K562 (cell line): Measurements from ENCODE around the gene ZNRF2. TPM values are rescaled to one million over a fixed set of nuclear protein-coding genes. Genes with fewer than 3 reads are reported as not detected.

ENCODE experiments used
- ATAC-seq: fragments of 200-7000 bp; cut with Tn5 transposase; 3 replicates; pipeline ENCODE4 v1.9.1; 2020; ENCODE audit warnings: moderate library complexity
- BruUV-seq: library from RNA; stranded (reverse); fragments of 400-500 nt; replicated peaks from 2 replicates; lab custom pipeline; 2021; lab: Mats Ljungman, UMichigan
- CTCF ChIA-PET: fragments of 300-600 bp; formaldehyde crosslinking; extraction: SDS; loops from one replicate; lab custom pipeline; 2021; ENCODE audit warnings: low intra/inter-chr PET ratio; lab: Yijun Ruan, JAX
- POLR2A ChIA-PET: fragments of 300-600, 350-650 bp; sonication (Branson Sonifier 250); formaldehyde crosslinking; extraction: SDS; loops from one replicate; lab custom pipeline; 2021; ENCODE audit warnings: antibody characterized with exemption, inconsistent platforms; lab: Yijun Ruan, JAX
- DNase-seq, 4 experiments: peaks; one replicate each; pipeline versions ENCODE4 v3.0.0 to v3.0.0-alpha.2; 2011 to 2018; ENCODE audit warnings: low spot score in 3 of 4, mixed read lengths in 3 of 4; ENCODE audit errors: extremely low read depth in 1 of 4
- FAIRE-seq: peaks from 2 replicates; lab custom pipeline; 2011; peaks lifted over from hg19 to GRCh38; lab: Jason Lieb, UNC
- H2AFZ ChIP-seq: 2 replicates; pipeline ENCODE4 v1.6.0; 2011; ENCODE audit warnings: low read depth, low read length, control low read depth, inconsistent platforms
- H3K27ac ChIP-seq: fragments of 200-600 bp; 3 replicates; pipeline ENCODE4 v1.8.0; 2011; ENCODE audit warnings: low read depth, mild to moderate bottlenecking, control low read depth, inconsistent platforms, low read length, moderate library complexity, mixed read lengths; ENCODE audit errors: extremely low read depth
- H3K27me3 ChIP-seq, 2 experiments: fragments of 300-600 bp in 1 of 2; 2 replicates in 1 of 2; 3 replicates in 1 of 2; pipeline versions ENCODE4 v1.6.0 to v1.8.0; 2011; ENCODE audit warnings: inconsistent platforms in 2 of 2, low read length in 2 of 2, mild to moderate bottlenecking in 1 of 2, mixed read lengths in 1 of 2, moderate library complexity in 1 of 2; ENCODE audit not compliant: control insufficient read depth in 2 of 2, insufficient read depth in 2 of 2
- H3K36me3 ChIP-seq: fragments of 300-600 bp; 3 replicates; pipeline ENCODE4 v1.8.0; 2011; ENCODE audit warnings: mild to moderate bottlenecking, low read length, inconsistent platforms; ENCODE audit not compliant: control insufficient read depth, insufficient read depth
- H3K4me1 ChIP-seq, 2 experiments: fragments of 200-600 bp in 1 of 2; replicated peaks in 1 of 2; 2 replicates in 1 of 2; 3 replicates in 1 of 2; pipeline versions ENCODE4 v1.5.1 to v1.8.0; 2011; ENCODE audit warnings: inconsistent platforms in 2 of 2, low read length in 2 of 2, mild to moderate bottlenecking in 1 of 2, mixed read lengths in 1 of 2, moderate library complexity in 1 of 2; ENCODE audit not compliant: control insufficient read depth in 2 of 2, insufficient read depth in 2 of 2
- H3K4me2 ChIP-seq: 2 replicates; pipeline ENCODE4 v1.6.1; 2011; ENCODE audit warnings: low read length, control low read depth, inconsistent platforms, mixed read lengths; ENCODE audit not compliant: insufficient read depth
- H3K4me3 ChIP-seq: fragments of 200-600 bp; sonication (generic), shearing (Covaris generic); 2 replicates; pipeline ENCODE4 v1.5.1; 2016; ENCODE audit warnings: control low read depth, inconsistent platforms
- H3K79me2 ChIP-seq: fragments of 200-600 bp; 3 replicates; pipeline ENCODE4 v1.8.0; 2011; ENCODE audit warnings: low read length, inconsistent platforms; ENCODE audit not compliant: control insufficient read depth, insufficient read depth
- H3K9ac ChIP-seq, 2 experiments: 2 replicates each; pipeline versions ENCODE4 v1.6.0 to v1.6.1; 2011; ENCODE audit warnings: low read depth in 2 of 2, low read length in 2 of 2, control low read depth in 1 of 2, inconsistent platforms in 1 of 2, mild to moderate bottlenecking in 1 of 2, mixed read lengths in 1 of 2; ENCODE audit not compliant: insufficient read depth in 1 of 2
- H3K9me1 ChIP-seq: one replicate; pipeline ENCODE4 v1.6.0; 2011; ENCODE audit warnings: inconsistent platforms, mild to moderate bottlenecking, low read length, moderate library complexity; ENCODE audit not compliant: control insufficient read depth, insufficient read depth
- H3K9me3 ChIP-seq: replicated peaks from 2 replicates; pipeline ENCODE4 v1.5.1; 2011; ENCODE audit warnings: low read depth, low read length, inconsistent platforms; ENCODE audit not compliant: control insufficient read depth, insufficient read depth
- H4K20me1 ChIP-seq: replicated peaks from 2 replicates; pipeline ENCODE4 v1.6.1; 2011; ENCODE audit warnings: low read length, inconsistent platforms, mixed read lengths; ENCODE audit not compliant: control insufficient read depth, insufficient read depth
- CREB3 ChIP-seq: fragments of 450-650 bp; conservative IDR thresholded peaks from 2 replicates; pipeline ENCODE4 v1.6.1; 2016; ENCODE audit warnings: missing genetic modification characterization, low read depth, mild to moderate bottlenecking, missing compliant biosample characterization, moderate library complexity
- EHMT2 ChIP-seq: fragments of 450-650 bp; IDR thresholded peaks from 2 replicates; pipeline ENCODE4 v1.6.1; 2018; ENCODE audit warnings: antibody characterized with exemption
- GTF3C2 ChIP-seq: IDR thresholded peaks from 3 replicates; pipeline ENCODE4 v1.6.1; 2011; ENCODE audit warnings: borderline replicate concordance, mild to moderate bottlenecking, moderate library complexity; ENCODE audit not compliant: insufficient read length; ENCODE audit errors: extremely low read depth
- MNT ChIP-seq, 2 experiments: fragments of 450-650 bp; conservative IDR thresholded peaks; 2 replicates each; pipeline ENCODE4 v1.6.1; 2017; ENCODE audit warnings: mild to moderate bottlenecking in 2 of 2, moderate library complexity in 2 of 2
- TRIM24 ChIP-seq, 2 experiments: fragments of 450-650 bp; IDR thresholded peaks; 2 replicates each; pipeline ENCODE4 v1.6.1; 2016
- ZNF146 ChIP-seq: IDR thresholded peaks from one replicate; pipeline ENCODE4 v1.6.1; 2018; ENCODE audit warnings: missing compliant biosample characterization; ENCODE audit not compliant: unreplicated experiment
- ZNF280A ChIP-seq: fragments of 450-650 bp; IDR thresholded peaks from 2 replicates; pipeline ENCODE4 v1.6.1; 2018; ENCODE audit warnings: mild to moderate bottlenecking, low read depth; ENCODE audit not compliant: partially characterized antibody
- ZNF282 ChIP-seq: sonication (generic); formaldehyde crosslinking; IDR thresholded peaks from 2 replicates; pipeline ENCODE4 v1.8.1; 2023; ENCODE audit warnings: missing genetic modification reagents
- ZNF41 ChIP-seq: fragments of 250-450 bp; sonication (Bioruptor Pico); conservative IDR thresholded peaks from 2 replicates; pipeline ENCODE4 v1.4.0; 2020; ENCODE audit warnings: mild to moderate bottlenecking
- ZNF507 ChIP-seq: conservative IDR thresholded peaks from 2 replicates; pipeline ENCODE4 v1.6.1; 2017; ENCODE audit warnings: missing genetic modification characterization, missing compliant biosample characterization
- WGBS: fragments of 100-300 bp; shearing (Covaris generic); methylation state at CpG from one replicate; pipeline ENCODE4 v1.1.6; 2016; ENCODE audit warnings: low coverage, mixed read lengths; ENCODE audit not compliant: insufficient coverage; ENCODE audit errors: missing lambda C conversion rate; 5-methylcytosine and 5-hydroxymethylcytosine counted together
- in situ Hi-C: fragments of 300-500 bp; cut with MboI; formaldehyde crosslinking; loops from 4 replicates; pipeline ENCODE4 v1.15.0; 2018; ENCODE audit warnings: inconsistent platforms, mixed read lengths
- intact Hi-C: fragments of 100-400 bp; cut with micrococcal nuclease; formaldehyde crosslinking; loops from 2 replicates; pipeline ENCODE4 v1.14.2; 2022
- polyA plus RNA-seq, 8 experiments: library from polyadenylated mRNA; depleted of rRNA in 4 of 8; stranded (reverse) in 5 of 8; unstranded in 3 of 8; fragments of >200 nt; fragmentation: Nextera tagmentation in 2 of 8; fragmentation: Illumina TruSeq in 1 of 8; extraction: Ambion mirVana in 2 of 8; extraction: Trizol in 1 of 8; gene quantifications; 2 replicates each; pipeline versions ENCODE4 v1.2.1 to v1.2.3, GENCODE V29; 2011 to 2014; ENCODE audit warnings: inconsistent platforms in 1 of 8, missing spikeins in 1 of 8
- total RNA-seq, 7 experiments: library from RNA; depleted of rRNA in 6 of 7; stranded (reverse); fragments of >200 nt in 6 of 7; fragmentation: Illumina TruSeq in 2 of 7; extraction: Trizol in 2 of 7; gene quantifications; 2 replicates each; pipeline versions ENCODE4 v1.2.1 to v1.2.3, GENCODE V29; 2011 to 2021; ENCODE audit warnings: low replicate concordance in 1 of 7

The ZNRF2 gene
- total and polyA plus RNA-seq, 9 of the 15 experiments (the other 6 are each of a cell fraction or from before 2014, with no cell fraction given), result 1.1 to 13.9 (median 5.5) TPM

GRCh38 chr7:30347226-30348082 is 63.1 kb downstream of the ZNRF2 start (continued):
- TF ChIP-seq ZNF280A, result no peak
- no peak for TF ChIP-seq ZNF282 (CRISPR knock-in tag)
- 0 out of 4 replicates have a peak, but pooled peaks of 1 of the 2 experiments have one; percentile 3 for TF ChIP-seq MNT (conservative IDR thresholded peaks at IDR 0.05)

- TSS peak; percentile 24 for BruUV-seq
- FAIRE-seq (peak; percentile 83), ATAC-seq (peak; percentile 84), DNase-seq (peak; percentile 10 to 77 (median 38))
- Histone ChIP-seq H3K4me1 (peaks cover 0 to 48% of the 10 kb centered on the region in 2 experiments; a peak in 3 of 5 replicates), H3K27ac (peak overlapping the region; percentile 80), H3K4me3 (no peak overlapping the region; the same call in 1 of the 2 replicates), H3K36me3 (no peaks in the 10 kb centered on the region), H2AFZ (peak overlapping the region; percentile 27), H3K9me1 (no peaks in the 10 kb centered on the region), H3K9ac (peak overlapping the region in 1 of 2 experiments; percentile 34; a peak in 2 of 4 replicates), H4K20me1 (no peaks in the 10 kb centered on the region), H3K9me3 (no peaks in the 10 kb centered on the region), H3K4me2 (peak overlapping the region; percentile 61), H3K27me3 (no peaks in the 10 kb centered on the region), H3K79me2 (peaks cover 89% of the 10 kb centered on the region)
- intact Hi-C loops (loop anchor here (2.0 kb wide), 1 partner anchor 63 kb away; the partner anchor contains the start of gene ZNRF2), in situ Hi-C loops (no loop called here)
- ChIA-PET CTCF (no interaction called here), POLR2A (interaction anchor here (0.7 to 1.4 kb wide), 2 partner anchors 20 to 24 kb away, joined by 3 read pairs; no protein-coding TSS in a partner anchor)
- WGBS, result 0% methylated on average over 2 of the region's 2 CpGs
- TF ChIP-seq ZNF41, result no peak
- peak; percentile 21 to 27; a peak in 1 of 4 replicates for TF ChIP-seq TRIM24 (IDR thresholded peaks at IDR 0.05)
- TF ChIP-seq ZNF507 (tag), result peak; percentile 50; the same call in 1 of the 2 replicates
- TF ChIP-seq GTF3C2, result no peak
- peak; percentile 35; the same call in 1 of the 2 replicates for TF ChIP-seq EHMT2
- TF ChIP-seq ZNF146, result no peak
- peak; percentile 53; the same call in 1 of the 2 replicates for TF ChIP-seq CREB3
Measured at GRCh38 chr7:30348083-30348560, 63.7 kb downstream of the ZNRF2 start.
